NK-92 (cell line): ENCODE data around the gene ANKRD9.

ENCODE experiments used
- DNase-seq: peaks from one replicate; lab custom pipeline; 2025; ENCODE audit not compliant: unreplicated experiment; lab: John Stamatoyannopoulos, UW

The ANKRD9 gene

GRCh38 chr14:102499401-102500157, 10.0 kb downstream of the ANKRD9 start:
- no peak for DNase-seq

GRCh38 chr14:102498678-102499265, 10.8 kb downstream of the ANKRD9 start:
- no peak for DNase-seq

- DNase-seq, result no peak
These were observed 11.4 kb downstream of the ANKRD9 start for GRCh38 chr14:102497998-102498677.

- DNase-seq, result no peak
These were observed 12.4 kb downstream of the ANKRD9 start for GRCh38 chr14:102496958-102497744.

- DNase-seq, result no peak
These were observed 13.3 kb downstream of the ANKRD9 start for GRCh38 chr14:102496331-102496691.

- DNase-seq, result no peak
These were observed 13.9 kb downstream of the ANKRD9 start for GRCh38 chr14:102495491-102496330.

GRCh38 chr14:102493585-102493984, 16.0 kb downstream of the ANKRD9 start:
- DNase-seq, result no peak

GRCh38 chr14:102493096-102493495, 16.5 kb downstream of the ANKRD9 start:
- DNase-seq, result no peak

GRCh38 chr14:102492531-102492910, 17.1 kb downstream of the ANKRD9 start:
- DNase-seq, result no peak

GRCh38 chr14:102491786-102492530, 17.6 kb downstream of the ANKRD9 start:
- DNase-seq, result no peak

- DNase-seq, result no peak
These were observed 18.2 kb downstream of the ANKRD9 start for GRCh38 chr14:102491366-102491765.

GRCh38 chr14:102490456-102490855, 19.1 kb downstream of the ANKRD9 start:
- DNase-seq, result no peak

- no peak for DNase-seq
These were observed 22.4 kb downstream of the ANKRD9 start for GRCh38 chr14:102487204-102487577.

GRCh38 chr14:102486513-102487203, 22.9 kb downstream of the ANKRD9 start:
- no peak for DNase-seq

- no peak for DNase-seq
These were observed 23.7 kb downstream of the ANKRD9 start for GRCh38 chr14:102485693-102486512.

GRCh38 chr14:102484316-102484715, 25.3 kb downstream of the ANKRD9 start:
- DNase-seq, result no peak

GRCh38 chr14:102481791-102482238, 27.8 kb downstream of the ANKRD9 start:
- DNase-seq, result no peak

GRCh38 chr14:102481371-102481770, 28.2 kb downstream of the ANKRD9 start:
- DNase-seq, result no peak
